ENCODE results near the gene BOK. TPM values are rescaled to one million over a fixed set of nuclear protein-coding genes. Genes with fewer than 3 reads are reported as not detected.
A peak's percentile ranks its signal among the peaks of the same experiment; 100 is the strongest.

Gene BOK
- total and polyA plus RNA-seq, 2 of the 13 experiments (the other 11 are each of a cell fraction or from before 2014, with no cell fraction given), result 35.5 to 39.2 TPM

DNA sequence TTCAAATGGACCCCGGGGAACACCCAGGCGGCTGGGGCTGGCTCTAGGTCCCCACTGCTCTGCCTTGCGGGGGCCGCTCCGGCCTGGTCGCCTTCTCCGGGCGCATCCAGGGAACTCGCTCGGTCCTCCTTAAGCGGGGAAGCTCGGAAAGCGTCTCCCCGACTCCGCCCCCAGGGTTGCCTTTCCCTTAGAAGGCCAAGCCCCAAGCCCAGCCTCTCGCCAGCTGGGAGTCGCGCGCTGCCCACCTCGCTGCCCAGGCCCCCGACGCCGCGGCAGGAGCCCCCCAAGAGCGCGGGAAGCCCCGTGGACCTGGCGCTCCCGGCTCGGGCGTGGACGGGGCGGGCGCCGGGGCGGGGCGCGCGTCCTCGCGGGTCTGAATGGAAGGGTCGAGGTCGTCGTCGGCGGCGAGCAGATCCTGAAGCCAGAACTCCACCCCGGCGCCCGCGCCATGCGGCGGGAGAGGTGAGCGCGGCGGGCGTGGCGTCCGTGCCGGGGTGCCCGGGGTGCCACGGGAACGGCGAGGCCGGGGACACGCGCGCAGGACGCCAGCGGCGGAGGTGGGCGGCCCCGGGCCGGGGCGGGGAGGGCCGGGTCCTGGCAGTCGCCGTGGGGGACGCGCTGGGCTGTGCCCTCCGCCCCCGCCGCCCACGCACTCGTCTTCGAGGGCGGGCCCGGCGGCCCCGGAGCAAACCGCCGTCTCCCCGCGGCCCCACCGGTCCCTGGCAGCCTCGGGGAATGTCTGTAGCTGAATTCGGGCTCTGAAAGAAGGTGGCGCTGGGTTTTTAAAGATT lies at the start of gene BOK (continued):
- TF ChIP-seq, protein P1, sequence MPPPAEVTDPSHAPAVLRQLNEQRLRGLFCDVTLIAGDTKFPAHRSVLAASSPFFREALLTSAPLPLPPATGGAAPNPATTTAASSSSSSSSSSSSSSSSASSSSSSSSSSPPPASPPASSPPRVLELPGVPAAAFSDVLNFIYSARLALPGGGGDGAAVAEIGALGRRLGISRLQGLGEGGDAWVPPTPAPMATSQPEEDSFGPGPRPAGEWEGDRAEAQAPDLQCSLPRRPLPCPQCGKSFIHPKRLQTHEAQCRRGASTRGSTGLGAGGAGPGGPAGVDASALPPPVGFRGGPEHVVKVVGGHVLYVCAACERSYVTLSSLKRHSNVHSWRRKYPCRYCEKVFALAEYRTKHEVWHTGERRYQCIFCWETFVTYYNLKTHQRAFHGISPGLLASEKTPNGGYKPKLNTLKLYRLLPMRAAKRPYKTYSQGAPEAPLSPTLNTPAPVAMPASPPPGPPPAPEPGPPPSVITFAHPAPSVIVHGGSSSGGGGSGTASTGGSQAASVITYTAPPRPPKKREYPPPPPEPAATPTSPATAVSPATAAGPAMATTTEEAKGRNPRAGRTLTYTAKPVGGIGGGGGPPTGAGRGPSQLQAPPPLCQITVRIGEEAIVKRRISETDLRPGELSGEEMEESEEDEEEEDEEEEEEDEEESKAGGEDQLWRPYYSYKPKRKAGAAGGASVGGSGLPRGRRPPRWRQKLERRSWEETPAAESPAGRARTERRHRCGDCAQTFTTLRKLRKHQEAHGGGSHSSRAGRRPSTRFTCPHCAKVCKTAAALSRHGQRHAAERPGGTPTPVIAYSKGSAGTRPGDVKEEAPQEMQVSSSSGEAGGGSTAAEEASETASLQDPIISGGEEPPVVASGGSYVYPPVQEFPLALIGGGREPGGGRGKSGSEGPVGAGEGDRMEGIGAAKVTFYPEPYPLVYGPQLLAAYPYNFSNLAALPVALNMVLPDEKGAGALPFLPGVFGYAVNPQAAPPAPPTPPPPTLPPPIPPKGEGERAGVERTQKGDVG (CRISPR knock-in tag; IDR thresholded peaks at IDR 0.05; ENCODE audit: borderline replicate concordance), result no peak
- TF ChIP-seq ZNF737 (CRISPR knock-in tag; IDR thresholded peaks at IDR 0.05; ENCODE audit: borderline replicate concordance) (no peak), ZNF674 (CRISPR knock-in tag; IDR thresholded peaks at IDR 0.05; ENCODE audit: low read depth) (no peak), HIVEP1 (CRISPR knock-in tag; IDR thresholded peaks at IDR 0.05) (no peak), ZNF530 (CRISPR knock-in tag; IDR thresholded peaks at IDR 0.05; ENCODE audit: low read depth) (no peak), BCL6 (CRISPR knock-in tag; IDR thresholded peaks at IDR 0.05) (0 out of 2 replicates have a peak, but pooled peaks have one; percentile 38), ZNF441 (CRISPR knock-in tag; IDR thresholded peaks at IDR 0.05; ENCODE audit: borderline replicate concordance) (peak; percentile 79; the same call in 1 of the 2 replicates), ZNF713 (CRISPR knock-in tag; IDR thresholded peaks at IDR 0.05) (no peak), KLF16 (CRISPR knock-in tag; IDR thresholded peaks at IDR 0.05) (no peak; a peak in 1 of 4 replicates), ZKSCAN8 (CRISPR knock-in tag; IDR thresholded peaks at IDR 0.05; ENCODE audit: borderline replicate concordance) (no peak)
- TF ChIP-seq, protein P2, sequence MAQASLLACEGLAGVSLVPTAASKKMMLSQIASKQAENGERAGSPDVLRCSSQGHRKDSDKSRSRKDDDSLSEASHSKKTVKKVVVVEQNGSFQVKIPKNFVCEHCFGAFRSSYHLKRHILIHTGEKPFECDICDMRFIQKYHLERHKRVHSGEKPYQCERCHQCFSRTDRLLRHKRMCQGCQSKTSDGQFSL (CRISPR knock-in tag; IDR thresholded peaks at IDR 0.05), result no peak
- TF ChIP-seq, protein P3, sequence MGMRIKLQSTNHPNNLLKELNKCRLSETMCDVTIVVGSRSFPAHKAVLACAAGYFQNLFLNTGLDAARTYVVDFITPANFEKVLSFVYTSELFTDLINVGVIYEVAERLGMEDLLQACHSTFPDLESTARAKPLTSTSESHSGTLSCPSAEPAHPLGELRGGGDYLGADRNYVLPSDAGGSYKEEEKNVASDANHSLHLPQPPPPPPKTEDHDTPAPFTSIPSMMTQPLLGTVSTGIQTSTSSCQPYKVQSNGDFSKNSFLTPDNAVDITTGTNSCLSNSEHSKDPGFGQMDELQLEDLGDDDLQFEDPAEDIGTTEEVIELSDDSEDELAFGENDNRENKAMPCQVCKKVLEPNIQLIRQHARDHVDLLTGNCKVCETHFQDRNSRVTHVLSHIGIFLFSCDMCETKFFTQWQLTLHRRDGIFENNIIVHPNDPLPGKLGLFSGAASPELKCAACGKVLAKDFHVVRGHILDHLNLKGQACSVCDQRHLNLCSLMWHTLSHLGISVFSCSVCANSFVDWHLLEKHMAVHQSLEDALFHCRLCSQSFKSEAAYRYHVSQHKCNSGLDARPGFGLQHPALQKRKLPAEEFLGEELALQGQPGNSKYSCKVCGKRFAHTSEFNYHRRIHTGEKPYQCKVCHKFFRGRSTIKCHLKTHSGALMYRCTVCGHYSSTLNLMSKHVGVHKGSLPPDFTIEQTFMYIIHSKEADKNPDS (CRISPR knock-in tag; IDR thresholded peaks at IDR 0.05), result no peak
- TF ChIP-seq, protein P4, sequence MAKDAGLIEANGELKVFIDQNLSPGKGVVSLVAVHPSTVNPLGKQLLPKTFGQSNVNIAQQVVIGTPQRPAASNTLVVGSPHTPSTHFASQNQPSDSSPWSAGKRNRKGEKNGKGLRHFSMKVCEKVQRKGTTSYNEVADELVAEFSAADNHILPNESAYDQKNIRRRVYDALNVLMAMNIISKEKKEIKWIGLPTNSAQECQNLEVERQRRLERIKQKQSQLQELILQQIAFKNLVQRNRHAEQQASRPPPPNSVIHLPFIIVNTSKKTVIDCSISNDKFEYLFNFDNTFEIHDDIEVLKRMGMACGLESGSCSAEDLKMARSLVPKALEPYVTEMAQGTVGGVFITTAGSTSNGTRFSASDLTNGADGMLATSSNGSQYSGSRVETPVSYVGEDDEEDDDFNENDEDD (CRISPR knock-in tag; IDR thresholded peaks at IDR 0.05; ENCODE audit: borderline replicate concordance), result peak; percentile 58; the same call in 1 of the 2 replicates
- TF ChIP-seq, protein P5, sequence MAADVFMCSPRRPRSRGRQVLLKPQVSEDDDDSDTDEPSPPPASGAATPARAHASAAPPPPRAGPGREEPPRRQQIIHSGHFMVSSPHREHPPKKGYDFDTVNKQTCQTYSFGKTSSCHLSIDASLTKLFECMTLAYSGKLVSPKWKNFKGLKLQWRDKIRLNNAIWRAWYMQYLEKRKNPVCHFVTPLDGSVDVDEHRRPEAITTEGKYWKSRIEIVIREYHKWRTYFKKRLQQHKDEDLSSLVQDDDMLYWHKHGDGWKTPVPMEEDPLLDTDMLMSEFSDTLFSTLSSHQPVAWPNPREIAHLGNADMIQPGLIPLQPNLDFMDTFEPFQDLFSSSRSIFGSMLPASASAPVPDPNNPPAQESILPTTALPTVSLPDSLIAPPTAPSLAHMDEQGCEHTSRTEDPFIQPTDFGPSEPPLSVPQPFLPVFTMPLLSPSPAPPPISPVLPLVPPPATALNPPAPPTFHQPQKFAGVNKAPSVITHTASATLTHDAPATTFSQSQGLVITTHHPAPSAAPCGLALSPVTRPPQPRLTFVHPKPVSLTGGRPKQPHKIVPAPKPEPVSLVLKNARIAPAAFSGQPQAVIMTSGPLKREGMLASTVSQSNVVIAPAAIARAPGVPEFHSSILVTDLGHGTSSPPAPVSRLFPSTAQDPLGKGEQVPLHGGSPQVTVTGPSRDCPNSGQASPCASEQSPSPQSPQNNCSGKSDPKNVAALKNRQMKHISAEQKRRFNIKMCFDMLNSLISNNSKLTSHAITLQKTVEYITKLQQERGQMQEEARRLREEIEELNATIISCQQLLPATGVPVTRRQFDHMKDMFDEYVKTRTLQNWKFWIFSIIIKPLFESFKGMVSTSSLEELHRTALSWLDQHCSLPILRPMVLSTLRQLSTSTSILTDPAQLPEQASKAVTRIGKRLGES (CRISPR knock-in tag; IDR thresholded peaks at IDR 0.05; ENCODE audit: borderline replicate concordance), result no peak; the same call in 1 of the 2 replicates
- TF ChIP-seq, protein P6, sequence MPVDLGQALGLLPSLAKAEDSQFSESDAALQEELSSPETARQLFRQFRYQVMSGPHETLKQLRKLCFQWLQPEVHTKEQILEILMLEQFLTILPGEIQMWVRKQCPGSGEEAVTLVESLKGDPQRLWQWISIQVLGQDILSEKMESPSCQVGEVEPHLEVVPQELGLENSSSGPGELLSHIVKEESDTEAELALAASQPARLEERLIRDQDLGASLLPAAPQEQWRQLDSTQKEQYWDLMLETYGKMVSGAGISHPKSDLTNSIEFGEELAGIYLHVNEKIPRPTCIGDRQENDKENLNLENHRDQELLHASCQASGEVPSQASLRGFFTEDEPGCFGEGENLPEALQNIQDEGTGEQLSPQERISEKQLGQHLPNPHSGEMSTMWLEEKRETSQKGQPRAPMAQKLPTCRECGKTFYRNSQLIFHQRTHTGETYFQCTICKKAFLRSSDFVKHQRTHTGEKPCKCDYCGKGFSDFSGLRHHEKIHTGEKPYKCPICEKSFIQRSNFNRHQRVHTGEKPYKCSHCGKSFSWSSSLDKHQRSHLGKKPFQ (CRISPR knock-in tag; IDR thresholded peaks at IDR 0.05; ENCODE audit: insufficient replicate concordance), result no peak
